Measurements from ENCODE around the gene VWA3B.

DNA sequence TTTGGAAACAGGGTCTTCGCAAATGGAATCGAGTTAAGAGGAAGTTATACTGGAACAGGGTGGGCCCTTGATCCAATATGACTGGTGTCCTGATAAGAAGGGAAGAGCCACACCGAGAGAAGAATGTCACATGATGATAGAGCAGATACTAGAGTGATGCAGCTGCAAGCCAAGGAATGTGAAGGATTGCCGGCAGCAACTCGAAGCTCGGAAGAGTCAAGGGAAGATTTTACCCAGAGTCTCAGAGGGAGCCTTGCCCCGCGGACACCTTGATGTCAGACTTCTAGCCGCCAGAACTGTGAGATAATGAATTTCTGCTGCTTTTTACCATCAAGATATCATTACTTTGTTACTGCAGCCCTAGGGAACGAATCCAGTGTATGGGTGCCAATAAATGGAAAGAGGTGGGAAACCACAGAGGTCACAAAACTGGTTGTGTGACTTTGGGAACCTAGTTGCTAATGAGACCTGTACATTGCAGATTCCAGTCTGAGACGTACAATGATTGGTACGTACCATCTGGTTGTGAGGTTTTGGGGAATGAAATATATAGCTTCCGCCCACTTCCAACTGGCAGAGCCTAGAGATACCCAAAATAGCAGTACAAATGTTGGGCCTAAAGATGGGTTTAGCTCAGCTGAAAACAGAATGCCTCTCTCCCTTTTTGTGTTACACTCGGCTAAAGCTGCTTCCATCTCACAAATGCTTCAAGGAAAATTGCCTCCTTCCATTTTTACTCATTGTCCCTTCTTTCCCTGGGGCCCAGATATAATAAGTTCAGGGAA is 28.6 kb upstream of the VWA3B start:
- no peak for TF ChIP-seq EZH2 (IDR thresholded peaks at IDR 0.05; ENCODE audit: insufficient read depth, poor library complexity, severe bottlenecking)
- no peak for TF ChIP-seq EZH2phosphoT487 (IDR thresholded peaks at IDR 0.05; ENCODE audit: insufficient read depth, low read depth)
